AG04450 (cell line): ENCODE data around the gene SNED1. TPM values are rescaled to one million over a fixed set of nuclear protein-coding genes. Genes with fewer than 3 reads are reported as not detected.

Source experiments
- CTCF ChIA-PET: fragments of 300-600, 350-600 bp; formaldehyde crosslinking; extraction: SDS; loops from one replicate; lab custom pipeline; 2022; ENCODE audit warnings: antibody characterized with exemption, inconsistent platforms; lab: Charles Lee
- POLR2A ChIA-PET: fragments of 350-600 bp; formaldehyde crosslinking; extraction: SDS; loops from one replicate; lab custom pipeline; 2021; ENCODE audit warnings: antibody characterized with exemption, inconsistent platforms; lab: Yijun Ruan, JAX
- DNase-seq: peaks from one replicate; pipeline ENCODE4 v3.0.0-alpha.2; 2011; ENCODE audit warnings: low read depth, low spot score
- H3K27ac ChIP-seq: one replicate; pipeline ENCODE4 v1.5.1; 2012; ENCODE audit warnings: low read depth, low read length, control low read depth
- H3K27me3 ChIP-seq: one replicate; pipeline ENCODE4 v1.6.0; 2012; ENCODE audit warnings: low read length; ENCODE audit not compliant: control insufficient read depth, insufficient read depth
- H3K4me3 ChIP-seq: 2 replicates; pipeline ENCODE4 v1.5.1; 2011; ENCODE audit warnings: mild to moderate bottlenecking, low read depth, low read length, control low read depth
- H3K9me3 ChIP-seq: 2 replicates; pipeline ENCODE4 v1.5.1; 2012; ENCODE audit warnings: low read length; ENCODE audit not compliant: control insufficient read depth, insufficient read depth
- polyA plus RNA-seq: library from polyadenylated mRNA; depleted of rRNA; stranded (reverse); fragments of >200 nt; gene quantifications from 2 replicates; pipeline ENCODE4 v1.2.3, GENCODE V29; 2011
- TF ChIP-seq, protein P1 (sequence below): IDR thresholded peaks from 2 replicates; pipeline ENCODE4 v1.5.1; 2011; ENCODE audit warnings: low read depth, low read length, control low read depth, inconsistent platforms

SNED1 gene
- polyA plus RNA-seq, 1 experiment: 1.6 TPM

DNA sequence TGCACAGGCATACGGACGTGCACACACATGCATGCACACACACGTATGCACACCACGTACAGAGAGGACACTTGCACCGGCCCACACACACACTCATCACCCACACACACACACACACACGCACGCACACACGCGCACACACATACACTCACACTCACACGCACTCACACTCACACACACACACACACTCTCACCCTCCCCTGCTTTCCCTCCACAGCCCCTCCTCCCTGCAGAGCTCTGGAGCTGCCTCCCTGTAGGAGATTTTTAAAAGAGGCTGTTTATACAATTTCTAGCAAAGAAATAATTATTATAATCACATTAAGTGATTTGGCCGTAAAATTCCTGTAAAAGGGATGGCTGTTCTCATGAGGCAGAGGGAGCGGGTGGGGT is 36.5 kb upstream of the SNED1 start:
- no peak for DNase-seq
- H3K9me3 ChIP-seq: no peaks in the 10 kb centered on the region; the same call in 1 of the 2 replicates
- TF ChIP-seq, protein P1, sequence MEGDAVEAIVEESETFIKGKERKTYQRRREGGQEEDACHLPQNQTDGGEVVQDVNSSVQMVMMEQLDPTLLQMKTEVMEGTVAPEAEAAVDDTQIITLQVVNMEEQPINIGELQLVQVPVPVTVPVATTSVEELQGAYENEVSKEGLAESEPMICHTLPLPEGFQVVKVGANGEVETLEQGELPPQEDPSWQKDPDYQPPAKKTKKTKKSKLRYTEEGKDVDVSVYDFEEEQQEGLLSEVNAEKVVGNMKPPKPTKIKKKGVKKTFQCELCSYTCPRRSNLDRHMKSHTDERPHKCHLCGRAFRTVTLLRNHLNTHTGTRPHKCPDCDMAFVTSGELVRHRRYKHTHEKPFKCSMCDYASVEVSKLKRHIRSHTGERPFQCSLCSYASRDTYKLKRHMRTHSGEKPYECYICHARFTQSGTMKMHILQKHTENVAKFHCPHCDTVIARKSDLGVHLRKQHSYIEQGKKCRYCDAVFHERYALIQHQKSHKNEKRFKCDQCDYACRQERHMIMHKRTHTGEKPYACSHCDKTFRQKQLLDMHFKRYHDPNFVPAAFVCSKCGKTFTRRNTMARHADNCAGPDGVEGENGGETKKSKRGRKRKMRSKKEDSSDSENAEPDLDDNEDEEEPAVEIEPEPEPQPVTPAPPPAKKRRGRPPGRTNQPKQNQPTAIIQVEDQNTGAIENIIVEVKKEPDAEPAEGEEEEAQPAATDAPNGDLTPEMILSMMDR: no peak
- peaks cover 13% of the 10 kb centered on the region for H3K27me3 ChIP-seq
- ChIA-PET CTCF (interaction anchor here (0.6 kb wide), 1 partner anchor 110 kb away, joined by 3 read pairs; no protein-coding TSS in a partner anchor), POLR2A (no interaction called here)
- H3K27ac ChIP-seq: no peak overlapping the region
- no peak overlapping the region for H3K4me3 ChIP-seq

DNA sequence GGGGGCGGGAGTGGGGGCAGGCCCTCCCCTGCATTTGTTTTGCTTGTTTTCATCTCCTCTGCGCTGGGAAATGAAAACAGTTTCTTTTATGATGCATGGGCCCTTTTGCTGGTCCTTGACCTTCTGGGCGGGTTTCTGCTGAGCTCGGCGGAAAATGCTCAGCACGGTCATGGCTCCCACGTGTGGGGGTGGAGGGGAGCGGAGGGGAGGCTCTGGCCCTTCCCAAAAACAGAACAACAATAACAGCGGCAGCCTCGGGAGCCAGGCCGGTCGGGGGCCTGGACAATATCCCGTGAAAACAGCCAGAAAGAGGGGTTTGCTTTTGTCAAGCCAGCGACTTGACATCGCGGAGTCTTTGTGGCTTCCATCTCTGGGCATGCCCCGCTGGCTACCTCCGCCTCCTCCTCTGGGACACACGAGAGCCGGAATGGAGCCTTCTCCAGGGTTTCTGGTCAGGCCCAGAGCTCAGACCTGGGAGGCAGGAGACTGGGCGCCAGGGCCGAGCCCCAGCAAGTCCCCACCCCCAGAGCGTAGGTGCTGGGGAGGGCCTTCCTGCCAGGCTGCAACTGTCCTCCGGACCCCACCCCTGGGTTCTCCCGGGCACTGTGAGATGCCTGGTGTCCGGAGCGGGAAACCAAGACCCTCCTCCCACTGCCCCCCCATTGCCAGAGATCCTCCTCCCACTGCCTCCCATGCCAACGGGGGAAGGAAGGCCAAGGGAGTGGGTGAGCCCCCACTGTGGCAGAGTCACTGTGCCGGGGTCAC is 35.9 kb upstream of the SNED1 start:
- H3K27ac ChIP-seq: no peak overlapping the region
- peaks cover 12% of the 10 kb centered on the region for H3K27me3 ChIP-seq
- no peaks in the 10 kb centered on the region for H3K9me3 ChIP-seq
- H3K4me3 ChIP-seq: no peak overlapping the region
- POLR2A ChIA-PET: no interaction called here
- CTCF ChIA-PET: interaction anchor here (0.6 kb wide), 1 partner anchor 111 kb away, joined by 3 read pairs; no protein-coding TSS in a partner anchor
- TF ChIP-seq, protein P1: no peak
- DNase-seq: no peak

DNA sequence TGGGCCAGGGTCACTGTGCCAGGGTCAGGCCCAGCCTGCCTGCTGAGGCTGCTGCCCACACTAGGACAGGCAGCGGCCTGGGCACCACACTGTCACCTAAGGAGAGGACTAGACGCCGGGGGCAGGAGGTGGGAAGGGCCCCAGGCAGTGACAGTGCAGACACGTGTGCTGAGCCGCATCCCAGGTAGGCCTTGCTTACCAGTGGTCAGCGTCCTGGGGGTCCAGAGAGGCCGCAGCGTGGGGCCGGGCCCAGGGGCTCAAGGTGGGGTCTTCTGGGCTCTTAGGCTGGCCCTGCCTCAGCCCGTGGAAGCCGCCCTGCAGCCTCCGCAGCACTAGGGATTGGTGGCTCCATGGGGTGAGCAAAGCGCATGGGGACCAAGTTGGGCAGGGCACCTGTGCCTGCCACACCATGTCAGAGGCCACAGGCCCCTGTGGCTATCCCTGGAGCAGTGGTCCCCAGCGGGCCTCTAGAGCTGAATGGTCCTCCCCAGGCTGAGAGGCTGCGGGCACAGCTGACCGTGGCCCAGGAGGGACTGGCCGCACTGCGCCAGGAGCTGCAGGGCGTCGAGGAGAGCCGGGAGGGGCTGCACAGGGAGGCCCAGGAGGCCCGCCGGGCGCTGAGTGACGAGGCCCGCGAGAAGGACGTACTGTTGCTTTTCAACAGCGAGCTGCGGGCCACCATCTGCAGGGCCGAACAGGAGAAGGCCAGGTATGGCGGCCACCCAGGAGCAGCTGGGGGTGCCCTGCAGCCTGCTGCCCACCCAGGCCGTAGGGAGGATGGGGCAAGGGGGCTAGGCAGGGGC is 35.2 kb upstream of the SNED1 start:
- no peaks in the 10 kb centered on the region for H3K9me3 ChIP-seq
- H3K27me3 ChIP-seq: peaks cover 10% of the 10 kb centered on the region
- TF ChIP-seq, protein P1: no peak
- no peak overlapping the region for H3K27ac ChIP-seq
- DNase-seq: no peak
- H3K4me3 ChIP-seq: no peak overlapping the region
- CTCF ChIA-PET: no interaction called here
- POLR2A ChIA-PET: interaction anchor here (0.6 kb wide), 1 partner anchor 543 kb away, joined by 4 read pairs; no protein-coding TSS in a partner anchor

DNA sequence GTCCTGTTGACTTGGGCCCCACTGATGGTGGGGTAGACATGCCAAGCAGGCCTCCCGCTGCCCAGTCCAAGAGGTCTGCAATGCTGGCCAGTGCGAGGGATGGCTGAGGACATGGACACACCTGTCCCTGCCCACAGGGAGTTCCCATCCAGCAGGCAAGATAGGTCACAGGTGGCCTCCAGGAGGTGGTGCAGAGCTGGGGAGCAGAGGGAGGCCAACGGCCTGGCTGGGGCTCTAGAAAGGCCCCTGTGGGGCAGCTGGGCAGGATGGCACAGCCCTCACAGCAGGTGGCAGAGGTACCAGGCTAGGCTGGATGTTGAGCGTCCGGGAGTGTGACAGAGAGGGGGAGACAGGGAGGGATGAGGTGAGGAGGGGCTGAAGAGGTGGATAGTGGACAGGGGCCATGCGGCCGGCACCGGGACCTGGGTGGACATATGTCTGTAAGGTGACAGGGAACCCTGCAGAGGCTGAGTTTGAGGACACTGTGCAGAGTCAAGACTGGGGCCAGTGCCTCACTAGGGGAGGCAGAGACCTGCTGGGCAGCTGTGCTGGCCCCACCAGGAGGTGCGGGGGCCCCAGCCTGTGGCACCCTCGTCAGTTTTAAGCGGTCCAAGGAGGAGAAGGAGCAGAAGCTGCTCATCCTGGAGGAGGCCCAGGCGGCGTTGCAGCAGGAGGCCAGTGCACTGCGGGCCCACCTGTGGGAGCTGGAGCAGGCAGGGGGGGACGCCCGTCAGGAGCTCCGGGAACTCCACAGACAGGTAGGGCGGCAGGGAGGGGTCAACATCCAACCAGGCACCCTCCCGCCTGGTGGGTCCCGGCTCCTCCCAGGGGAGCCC is 34.3 kb upstream of the SNED1 start:
- ChIA-PET POLR2A (interaction anchor here (0.6 kb wide), 1 partner anchor 542 kb away, joined by 4 read pairs; no protein-coding TSS in a partner anchor), CTCF (no interaction called here)
- Histone ChIP-seq H3K27me3 (peaks cover 10% of the 10 kb centered on the region), H3K9me3 (no peaks in the 10 kb centered on the region; the same call in 1 of the 2 replicates), H3K4me3 (no peak overlapping the region), H3K27ac (no peak overlapping the region)
- no peak for DNase-seq
- TF ChIP-seq, protein P1: no peak
